HG02884 (cell line): Measurements from ENCODE around the gene MED8.

Experiments used
- ATAC-seq: cut with Tn5 transposase; IDR thresholded peaks from one replicate; pipeline ENCODE4 v1.9.1; 2021; ENCODE audit warnings: mild to moderate bottlenecking, moderate library complexity; ENCODE audit not compliant: unreplicated experiment

The MED8 gene

GRCh38 chr1:43338001-43338400 lies 51.6 kb downstream of the MED8 start:
- ATAC-seq, result no peak

GRCh38 chr1:43337588-43337987 lies 52.0 kb downstream of the MED8 start, which contains the start of gene MPL:
TSS of gene MPL (plus strand) at chr1:43337818. CDS start at chr1:43337849, 31 bp downstream.
- ATAC-seq, result no peak

GRCh38 chr1:43334453-43335205 lies 55.0 kb downstream of the MED8 start:
- no peak for ATAC-seq
